ENCODE data around the gene ADAMTS18.

ADAMTS18 gene

DNA sequence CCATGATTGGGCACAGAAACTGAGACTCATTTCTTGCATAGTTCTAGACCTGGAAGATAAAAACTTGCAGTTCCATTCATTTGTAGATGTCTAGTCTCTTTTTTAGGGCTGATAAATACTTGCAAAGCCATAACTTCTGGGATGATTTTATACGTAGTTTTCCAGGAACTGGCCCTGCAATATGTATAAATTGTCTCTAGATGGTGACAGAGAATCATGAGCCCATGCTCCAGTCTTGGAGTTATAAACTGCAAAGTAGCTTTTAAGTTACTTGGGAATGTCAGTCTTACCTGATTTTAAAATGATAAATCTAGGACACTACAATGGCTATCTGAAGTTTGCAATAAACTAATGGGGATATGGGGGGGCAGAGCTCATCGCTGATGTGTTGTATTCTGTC is 3.0 kb upstream of the ADAMTS18 start:
- DNase-seq (ENCODE audit: low read depth) = no peak

DNA sequence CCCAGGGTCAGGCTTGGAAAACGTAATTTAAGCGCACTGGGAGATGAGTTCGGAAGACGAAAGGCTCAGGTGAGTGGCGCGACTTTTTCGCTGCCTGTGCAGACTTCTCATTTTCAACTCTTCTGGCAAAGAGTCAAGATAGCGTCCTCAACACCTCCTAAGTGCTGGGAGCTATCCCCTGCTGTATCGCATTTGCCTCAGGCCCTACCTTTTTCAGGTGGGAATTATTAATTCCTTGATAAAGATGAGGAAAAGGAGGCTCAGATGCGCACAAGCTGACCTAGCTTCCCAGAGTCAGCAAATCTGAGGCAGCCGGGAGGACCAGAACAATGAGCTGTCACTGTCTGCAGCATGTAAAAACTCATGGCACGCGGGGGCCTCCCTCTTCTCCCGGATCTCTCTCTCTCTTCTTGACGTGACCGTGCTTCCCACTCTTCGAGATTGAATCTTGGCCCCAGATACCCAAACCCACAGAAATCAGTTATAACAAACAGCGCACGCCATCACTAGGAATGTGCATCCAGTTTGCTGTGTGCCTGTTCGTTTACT is 512 bp upstream of the ADAMTS18 start:
- DNase-seq (ENCODE audit: low read depth) = no peak

DNA sequence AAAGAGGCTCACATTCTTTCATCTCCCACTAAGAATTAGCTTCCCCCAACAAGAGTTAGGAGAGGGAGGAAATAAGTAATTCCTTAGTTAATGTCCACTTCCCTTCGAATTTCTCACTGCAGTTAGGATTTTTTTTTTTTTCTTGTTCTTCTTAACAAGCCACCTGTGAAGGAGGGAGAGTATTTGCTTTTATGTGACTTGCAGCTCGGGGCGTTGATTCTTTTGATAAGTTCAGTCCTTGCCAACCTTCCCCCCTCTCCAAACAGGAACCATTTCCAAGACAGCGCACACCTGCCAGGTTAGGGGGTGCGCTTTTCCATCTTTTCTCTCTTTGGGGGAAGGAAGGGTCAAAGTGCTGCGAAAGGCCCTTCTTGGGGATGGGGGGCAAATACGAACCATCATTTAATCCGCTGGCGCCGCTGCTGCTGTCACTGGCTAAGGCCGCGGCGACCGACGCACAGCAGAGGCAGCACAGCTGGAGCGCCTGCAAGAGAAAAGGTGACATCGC is 758 bp downstream of the ADAMTS18 start:
- no peak for DNase-seq (ENCODE audit: low read depth)

DNA sequence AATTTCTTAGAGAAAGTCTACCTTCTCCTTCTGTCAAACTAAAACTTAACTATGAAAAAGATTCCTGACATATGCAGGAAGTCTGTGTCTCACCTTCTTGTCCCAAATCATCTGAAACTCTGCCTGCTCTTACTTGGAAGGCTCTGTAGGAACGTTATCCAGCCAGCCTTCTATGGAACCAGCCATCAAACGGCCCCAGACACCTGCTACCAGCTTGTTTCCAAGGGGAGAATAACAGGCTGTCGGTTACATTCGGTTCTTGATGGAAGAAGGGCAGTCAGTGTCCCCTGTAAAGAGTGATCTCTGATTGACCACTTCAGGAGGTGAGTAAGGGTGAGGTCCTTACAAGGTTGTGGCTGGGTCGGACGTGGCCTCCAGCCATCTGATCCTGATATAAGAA is 1.7 kb downstream of the ADAMTS18 start:
- DNase-seq (ENCODE audit: low read depth) = no peak

DNA sequence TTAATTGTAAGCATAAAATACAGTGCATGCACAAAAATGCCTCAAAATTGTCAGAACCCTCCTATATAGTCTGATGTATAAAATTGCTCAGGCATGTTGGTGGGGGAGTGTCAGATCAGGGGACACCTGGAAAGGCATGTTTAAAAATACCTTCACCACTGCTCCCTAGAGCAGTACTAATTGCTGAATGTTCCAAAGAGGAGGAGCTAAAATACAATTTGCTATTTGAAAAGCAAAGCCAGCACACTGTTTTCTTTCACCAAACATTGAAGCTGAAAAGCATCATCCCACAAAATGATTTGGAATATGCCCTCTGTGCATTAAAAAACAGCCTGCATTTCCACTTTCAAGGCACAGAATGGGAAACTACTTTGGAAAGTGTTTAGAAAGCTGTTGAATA is 2.6 kb downstream of the ADAMTS18 start:
- no peak for DNase-seq (ENCODE audit: low read depth)

DNA sequence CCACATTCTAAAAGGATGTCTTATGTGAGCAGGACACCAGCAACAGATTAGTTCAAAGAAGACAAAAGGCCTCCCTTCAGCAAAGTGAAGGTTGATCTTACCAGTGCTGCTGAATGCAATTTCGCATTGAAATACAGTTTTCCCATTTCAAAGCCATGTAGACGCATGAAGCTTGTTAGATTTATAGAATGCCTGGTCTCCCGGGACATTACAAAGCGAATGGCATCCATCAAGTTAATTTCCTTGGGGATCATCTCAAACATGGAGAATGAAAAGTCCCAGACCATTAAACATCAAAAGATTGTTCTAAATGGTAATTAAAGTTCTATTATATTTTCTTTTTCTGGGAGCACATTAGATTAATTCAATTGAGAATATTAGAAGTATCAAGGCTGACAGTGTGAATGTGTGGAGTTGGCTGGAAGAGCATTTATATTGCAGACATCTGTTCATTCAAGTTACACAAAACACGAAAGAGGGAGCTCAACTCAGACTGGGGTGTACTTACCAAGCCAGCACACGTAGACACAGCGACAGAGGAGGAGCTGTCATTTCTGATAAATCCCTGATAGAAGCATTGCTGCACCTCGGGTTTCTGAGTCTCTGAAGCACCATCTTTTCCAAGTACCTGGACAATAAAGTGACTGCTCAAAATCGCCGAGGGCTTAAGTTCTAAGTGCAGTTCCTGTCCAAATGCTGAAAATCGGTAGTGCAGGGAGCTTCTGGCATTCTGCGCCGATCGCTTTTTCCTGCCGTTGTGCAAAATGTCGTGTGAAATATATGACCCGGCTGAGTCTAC is 3.8 kb downstream of the ADAMTS18 start:
- DNase-seq (ENCODE audit: low read depth) = no peak

DNA sequence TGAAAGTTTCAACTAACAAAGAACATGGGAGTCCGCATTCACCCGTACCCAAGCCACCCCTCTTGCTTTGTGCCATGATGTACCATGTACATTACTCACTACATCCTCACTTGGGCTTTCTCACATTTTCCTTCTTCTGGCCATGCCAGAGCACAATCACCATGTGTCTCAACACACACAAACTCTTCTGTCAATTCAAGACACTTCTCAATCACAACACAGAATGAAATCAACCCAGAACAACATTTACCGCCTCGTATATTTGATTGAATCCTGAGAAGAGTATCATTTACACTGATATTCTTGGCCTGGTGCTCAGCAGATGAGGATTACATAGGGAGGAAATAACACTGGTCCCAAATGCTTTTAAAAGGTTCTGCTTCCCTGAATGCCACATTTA is 4.5 kb downstream of the ADAMTS18 start:
- DNase-seq (ENCODE audit: low read depth) = no peak

DNA sequence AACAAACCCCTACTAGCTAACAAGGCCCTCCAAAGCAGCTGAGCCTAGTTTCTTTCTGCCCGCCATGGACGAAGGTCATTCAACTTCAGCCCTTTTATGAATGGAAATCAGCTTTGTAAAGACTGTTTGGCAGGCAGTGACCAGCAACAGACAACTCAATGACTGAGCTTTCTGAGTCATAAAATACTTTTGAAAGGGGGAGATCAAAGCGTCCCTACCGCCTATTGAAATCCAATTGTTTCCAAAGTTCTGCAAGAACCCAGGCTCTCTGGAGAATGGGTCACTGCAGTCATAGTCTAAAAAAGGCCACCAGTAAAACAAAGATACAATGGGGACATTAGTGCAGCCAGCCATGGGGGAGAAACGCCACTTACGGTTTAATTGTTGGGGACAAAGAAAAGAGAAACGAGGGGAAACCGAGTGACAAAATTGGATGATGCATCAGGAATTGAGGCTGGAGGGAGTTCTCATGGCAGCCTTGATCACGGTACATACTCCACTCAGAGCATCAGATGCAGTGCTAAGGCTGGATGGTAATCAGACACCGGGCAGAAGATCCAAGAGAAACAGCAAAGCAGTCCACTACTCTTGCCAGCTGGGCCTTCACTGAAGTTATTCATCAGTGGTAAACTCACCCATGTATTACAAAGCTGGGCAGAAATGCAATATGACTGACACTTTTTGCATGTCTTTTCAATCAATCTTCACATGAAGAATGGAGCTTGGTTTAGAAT is 9.8 kb downstream of the ADAMTS18 start:
- DNase-seq (ENCODE audit: low read depth) = no peak

DNA sequence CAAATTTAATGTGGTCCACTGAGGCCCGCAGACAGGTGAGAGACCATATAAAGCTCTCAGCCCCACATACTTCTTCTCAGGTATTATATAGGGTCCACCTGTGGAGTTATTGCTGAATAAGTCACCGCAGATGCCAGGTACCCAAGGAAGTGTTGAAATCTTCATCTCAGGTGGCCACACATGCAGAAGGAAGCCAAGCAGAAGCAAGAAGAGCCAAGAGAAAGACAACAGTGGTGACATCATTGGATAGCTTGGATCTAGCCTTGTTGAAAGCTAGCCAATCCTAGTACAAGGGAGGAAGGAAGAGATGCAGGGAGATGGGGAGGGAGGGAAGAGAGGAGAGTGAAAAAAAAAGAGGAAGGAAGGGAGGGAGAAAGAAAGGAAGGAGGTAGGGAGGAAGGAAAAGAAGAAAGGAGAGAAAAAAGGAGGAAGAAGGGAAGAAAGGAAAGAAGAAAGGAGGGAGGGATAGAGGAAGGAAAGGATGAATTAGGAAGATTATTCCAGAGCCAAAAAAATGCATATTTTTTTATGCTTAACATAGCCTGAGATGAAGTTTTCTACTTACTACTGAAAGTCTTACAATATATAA is 12.5 kb downstream of the ADAMTS18 start:
- DNase-seq (ENCODE audit: low read depth) = no peak

DNA sequence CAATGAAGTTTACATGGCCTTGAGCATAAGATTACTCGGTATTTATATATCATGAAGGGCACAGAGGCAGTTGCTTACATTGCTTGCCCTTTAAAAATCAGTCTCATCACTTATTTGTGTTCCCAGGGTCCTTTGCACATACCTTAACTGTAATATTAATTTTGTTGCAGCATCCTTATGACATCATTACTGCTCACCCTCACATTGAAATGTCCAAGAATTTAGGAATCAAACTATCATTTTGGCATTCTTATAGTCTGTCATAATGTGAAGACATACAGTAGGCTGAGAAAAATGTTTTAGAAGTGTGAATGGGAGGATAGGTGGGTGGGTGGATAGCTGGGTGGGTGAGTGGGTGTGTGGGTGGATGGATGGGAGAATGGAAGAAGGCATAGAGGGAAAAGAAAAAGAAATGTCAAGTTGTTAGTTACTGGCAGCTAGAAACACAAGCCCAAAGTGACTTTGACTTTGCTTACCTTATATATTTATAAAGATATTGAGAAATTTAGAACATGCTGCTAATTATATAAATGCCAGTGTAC is 17.8 kb downstream of the ADAMTS18 start:
- DNase-seq (ENCODE audit: low read depth) = no peak

DNA sequence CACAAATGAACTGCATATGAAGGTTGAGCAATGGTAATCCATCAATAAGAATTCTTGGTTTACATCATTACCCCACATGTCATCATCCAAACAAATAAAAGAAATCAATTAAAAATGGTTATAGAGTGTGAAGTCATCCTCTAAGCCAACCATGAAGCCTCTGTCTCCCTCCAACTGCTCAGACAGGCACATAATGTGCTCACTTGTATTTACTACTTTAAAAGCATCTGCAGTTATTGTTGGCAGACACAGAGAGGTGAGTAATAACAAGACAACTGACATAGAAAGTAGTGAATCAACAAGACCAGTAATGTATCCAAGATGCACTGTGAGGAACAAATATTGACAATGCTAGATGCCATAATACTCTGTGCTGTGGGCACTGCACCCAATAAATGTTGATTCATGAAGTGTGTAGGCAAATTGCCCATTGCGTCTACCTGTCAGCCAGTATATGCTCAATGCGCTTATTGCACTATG is 20.0 kb downstream of the ADAMTS18 start:
- no peak for DNase-seq (ENCODE audit: low read depth)

DNA sequence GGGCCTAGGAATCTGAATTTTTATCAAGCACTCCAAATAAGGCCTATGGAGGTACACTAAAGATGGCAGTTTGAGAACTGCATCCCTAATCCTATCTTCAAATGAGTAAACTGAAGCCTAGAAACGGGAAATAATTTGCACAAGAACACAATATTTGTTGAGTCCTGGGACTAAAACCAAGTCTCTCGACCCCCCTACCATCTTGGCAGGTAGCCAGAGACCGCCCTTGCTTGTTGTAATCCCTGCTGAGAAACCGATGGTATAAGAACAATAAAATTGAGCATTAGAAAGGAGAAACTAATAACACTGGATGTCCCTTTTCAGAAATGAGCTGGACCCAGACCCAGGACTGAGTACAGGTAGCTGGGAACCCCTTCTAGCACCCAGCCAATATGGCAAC is 24.4 kb downstream of the ADAMTS18 start:
- DNase-seq (ENCODE audit: low read depth) = no peak

DNA sequence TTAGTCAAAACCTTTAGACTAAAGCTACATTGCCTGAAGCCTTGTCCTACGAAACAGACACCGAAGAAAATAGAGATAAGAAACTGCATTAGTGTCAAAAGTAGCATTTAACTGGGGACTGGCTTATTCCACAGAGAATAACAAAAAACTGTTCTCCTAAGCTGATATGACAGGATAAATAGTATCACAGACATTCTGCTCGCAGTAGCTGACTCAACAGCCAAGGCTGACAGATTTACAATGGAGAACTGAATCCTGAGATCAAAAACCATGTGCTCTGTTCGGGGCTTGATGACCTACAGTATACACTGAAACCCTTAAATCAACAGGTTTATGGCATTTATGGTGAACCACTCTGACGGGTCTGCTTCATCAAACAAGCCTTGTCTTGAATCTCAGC is 25.5 kb downstream of the ADAMTS18 start:
- no peak for DNase-seq (ENCODE audit: low read depth)

DNA sequence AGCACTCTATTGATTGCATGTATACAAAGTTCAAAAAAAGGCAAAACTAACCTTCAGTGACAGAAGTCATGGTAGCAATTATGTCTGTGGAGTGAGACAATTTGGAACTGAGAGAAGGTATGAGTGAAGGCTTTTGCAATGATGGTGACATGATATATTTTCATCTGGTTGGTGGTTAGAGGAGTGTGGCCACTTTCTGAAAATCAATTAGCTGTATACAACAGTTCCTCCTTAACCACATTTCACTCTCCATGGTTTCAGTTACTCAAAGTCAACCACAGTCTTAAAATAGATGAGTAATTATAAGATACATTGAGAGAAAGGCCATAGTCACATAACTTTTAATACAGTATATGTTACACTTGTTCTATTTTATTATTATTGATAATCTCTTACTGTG is 26.2 kb downstream of the ADAMTS18 start:
- no peak for DNase-seq (ENCODE audit: low read depth)

DNA sequence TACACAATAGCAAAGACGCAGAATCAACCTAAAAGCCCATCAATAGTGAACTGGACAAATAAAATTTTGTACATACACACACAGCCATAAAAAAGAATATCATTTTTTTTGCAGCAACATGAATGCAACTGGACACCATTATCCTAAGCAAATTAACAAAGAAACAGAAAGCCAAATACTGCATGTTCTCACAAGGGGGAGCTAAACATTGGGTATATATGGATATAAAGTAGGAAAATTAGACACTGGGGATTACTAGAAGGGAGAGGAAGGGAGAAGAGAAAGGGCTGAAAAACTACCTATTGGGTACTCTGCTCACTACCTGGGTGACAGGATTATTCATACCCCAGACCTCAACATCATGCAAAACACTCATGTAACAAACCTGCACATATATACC is 28.2 kb downstream of the ADAMTS18 start:
- DNase-seq (ENCODE audit: low read depth) = no peak

DNA sequence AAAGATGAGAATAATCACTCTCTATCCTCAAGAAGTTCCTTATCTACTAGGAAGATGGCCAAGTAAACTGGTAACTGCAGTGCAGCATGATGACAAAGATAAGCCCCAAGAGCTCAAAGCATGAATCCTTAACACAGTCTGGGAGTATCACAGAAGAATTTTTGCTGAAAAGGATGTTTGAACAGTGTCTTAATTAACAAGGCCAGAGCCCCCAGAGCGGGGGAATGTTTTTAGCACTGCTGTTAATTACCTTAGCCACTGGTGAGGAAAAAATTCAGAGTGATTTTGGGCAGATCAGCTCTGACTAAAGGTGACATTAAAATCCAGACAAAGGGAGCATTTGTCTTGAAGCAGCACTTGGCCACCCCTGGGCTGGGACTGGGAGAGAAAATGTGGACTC is 30.1 kb downstream of the ADAMTS18 start:
- no peak for DNase-seq (ENCODE audit: low read depth)

DNA sequence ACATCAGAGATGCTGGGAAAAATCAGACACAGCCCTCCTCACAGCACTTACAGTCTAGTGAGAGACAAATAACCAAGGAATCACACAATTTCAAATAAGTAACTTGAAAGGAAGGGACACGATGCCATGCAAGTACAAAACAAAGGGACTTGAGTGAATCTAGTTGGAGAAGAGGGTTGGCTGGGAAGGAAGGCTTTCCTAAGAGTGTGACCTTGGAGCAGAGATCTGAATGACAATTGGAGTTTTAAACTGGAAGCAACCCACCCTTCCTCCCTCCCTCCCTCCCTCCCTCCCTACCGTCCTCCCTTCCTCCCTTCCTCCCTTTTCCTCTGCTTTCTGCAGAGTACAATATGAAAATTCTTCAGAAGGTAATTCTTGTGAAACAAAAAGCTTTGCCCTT is 31.1 kb downstream of the ADAMTS18 start:
- no peak for DNase-seq (ENCODE audit: low read depth)

DNA sequence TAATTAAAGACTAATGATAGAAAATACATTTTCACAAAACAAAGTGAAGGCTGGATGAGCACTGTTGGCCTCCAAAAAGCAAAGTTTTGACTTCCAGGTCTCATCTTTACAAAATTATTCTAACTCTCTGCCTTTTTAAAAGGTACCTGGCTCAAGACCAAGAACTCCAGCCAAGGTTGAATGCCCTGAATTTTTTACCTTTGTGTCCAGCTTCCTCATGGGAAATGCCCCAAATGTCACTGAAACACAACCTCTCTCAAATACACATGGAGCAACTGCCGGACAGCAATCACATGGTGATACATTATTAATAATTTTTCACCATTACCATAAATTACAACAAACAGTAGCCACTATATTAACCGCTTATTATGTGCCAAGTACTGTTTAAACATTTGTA is 32.2 kb downstream of the ADAMTS18 start:
- DNase-seq (ENCODE audit: low read depth) = no peak

DNA sequence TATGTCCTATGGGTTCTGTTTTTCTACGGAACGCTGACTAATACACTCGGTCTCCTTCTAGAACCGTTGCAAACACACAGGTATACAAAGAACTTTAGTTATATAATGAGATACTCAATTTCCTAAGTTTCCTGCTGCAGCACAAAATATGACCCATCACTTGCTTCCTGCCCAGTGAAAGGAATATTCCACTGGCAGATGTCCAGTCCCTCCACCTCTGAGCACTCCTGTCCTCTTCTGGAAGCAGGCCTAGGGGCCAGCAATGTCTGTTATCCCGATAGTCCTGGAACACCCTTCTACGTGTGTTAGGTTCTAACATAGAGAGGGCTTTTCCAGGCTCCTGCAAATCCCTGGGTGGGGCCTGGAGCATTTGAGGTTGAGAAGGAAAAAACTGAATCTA is 32.7 kb downstream of the ADAMTS18 start:
- DNase-seq (ENCODE audit: low read depth) = no peak

DNA sequence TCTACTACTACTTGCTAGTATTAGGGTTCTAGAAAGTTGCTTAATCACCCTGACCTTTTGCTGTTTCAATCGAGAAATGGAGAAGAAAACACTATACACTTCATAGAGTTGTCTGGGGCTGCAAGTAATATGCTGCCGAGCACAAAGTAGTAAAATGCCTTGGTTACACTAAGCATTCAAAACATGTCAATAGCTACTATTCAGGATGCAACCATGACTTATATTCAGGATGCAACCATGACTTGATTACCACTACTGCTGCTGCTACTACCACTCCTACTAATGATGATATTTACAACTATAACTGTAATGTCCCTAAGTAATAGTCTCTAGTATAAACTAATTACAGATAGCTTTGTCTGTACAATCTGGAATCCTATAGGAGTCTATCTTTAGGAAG is 35.3 kb downstream of the ADAMTS18 start:
- DNase-seq (ENCODE audit: low read depth) = no peak

DNA sequence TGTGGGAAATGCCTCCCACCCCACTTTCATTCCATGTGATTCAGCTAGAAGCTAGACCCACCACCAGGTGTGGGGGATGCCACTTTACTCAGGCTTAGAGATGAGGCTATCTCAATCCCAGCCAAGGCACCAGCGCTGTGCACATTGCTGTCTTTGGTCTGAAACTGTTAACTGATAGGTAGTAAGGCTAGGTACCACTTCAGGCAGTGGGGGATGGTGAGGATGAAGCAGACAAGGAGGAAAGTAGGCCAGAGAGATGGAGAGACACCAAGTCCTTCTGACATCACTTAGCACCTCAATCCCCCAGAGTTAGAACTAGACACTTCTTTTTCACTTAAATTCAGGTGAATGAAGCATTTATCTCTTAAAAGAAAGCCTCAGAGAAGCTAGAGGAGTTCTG is 35.8 kb downstream of the ADAMTS18 start:
- DNase-seq (ENCODE audit: low read depth) = no peak

DNA sequence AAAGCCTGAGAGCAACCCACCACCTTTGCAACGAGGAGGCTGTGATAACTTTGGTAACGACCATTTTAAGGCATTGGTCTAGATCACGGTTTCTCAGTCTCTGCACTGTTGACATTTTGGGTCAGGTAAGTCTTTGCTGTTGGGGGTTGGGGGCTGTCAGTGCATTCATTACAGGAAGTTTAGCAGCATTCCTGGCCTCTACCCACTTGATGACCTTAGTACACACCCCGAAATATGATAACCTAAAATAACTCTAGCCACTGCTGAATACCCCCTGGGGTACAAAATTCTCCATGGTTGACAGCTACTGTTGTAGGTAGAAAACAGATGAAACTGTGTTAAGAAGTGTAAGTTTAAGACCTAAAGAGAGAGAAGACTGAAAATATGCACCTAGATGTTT is 36.3 kb downstream of the ADAMTS18 start:
- DNase-seq (ENCODE audit: low read depth) = no peak
